SK-N-SH (cell line): ENCODE results near the gene DGKK. TPM values are rescaled to one million over a fixed set of nuclear protein-coding genes. Genes with fewer than 3 reads are reported as not detected.

Experiments
- CTCF ChIA-PET: fragments of 300-600, 350-600 bp; formaldehyde crosslinking; extraction: SDS; loops from one replicate; lab custom pipeline; 2021; lab: Yijun Ruan, JAX
- POLR2A ChIA-PET: fragments of 350-600 bp; sonication (Branson Sonifier 250); formaldehyde crosslinking; extraction: SDS; loops from one replicate; lab custom pipeline; 2020; ENCODE audit warnings: antibody characterized with exemption, inconsistent platforms; lab: Yijun Ruan, JAX
- DNase-seq: peaks from one replicate; pipeline ENCODE4 v3.0.0; 2012
- H2AFZ ChIP-seq: fragments of 200-600 bp; sonication (generic); 2 replicates; pipeline ENCODE4 v1.8.1; 2016; ENCODE audit warnings: antibody characterized with exemption, mild to moderate bottlenecking, low read depth
- H3F3A ChIP-seq: fragments of 200-600 bp; sonication (generic); replicated peaks from 2 replicates; pipeline ENCODE3; 2016; ENCODE audit warnings: antibody characterized with exemption, mild to moderate bottlenecking; ENCODE audit not compliant: insufficient read depth
- H3K27ac ChIP-seq, 2 experiments: fragments of 200-500 bp in 1 of 2; fragments of 200-600 bp in 1 of 2; sonication (Bioruptor generic) in 1 of 2; sonication (generic), shearing (Covaris generic) in 1 of 2; 2 replicates each; pipeline versions ENCODE4 v1.5.1 to v1.6.1; 2014 to 2016; ENCODE audit warnings: low read depth in 2 of 2, inconsistent platforms in 1 of 2, low read length in 1 of 2, mild to moderate bottlenecking in 1 of 2, mixed read lengths in 1 of 2
- H3K27me3 ChIP-seq: fragments of 200-600 bp; sonication (generic), shearing (Covaris generic); 2 replicates; pipeline ENCODE4 v1.6.1; 2016; ENCODE audit warnings: mixed run types; ENCODE audit not compliant: insufficient read depth
- H3K36me3 ChIP-seq, 2 experiments: fragments of 200-500 bp in 1 of 2; fragments of 200-600 bp in 1 of 2; sonication (Bioruptor generic) in 1 of 2; sonication (generic) in 1 of 2; replicated peaks in 1 of 2; 2 replicates each; pipeline versions ENCODE3 to v1.5.1; 2014 to 2016; ENCODE audit warnings: low read length in 1 of 2, mild to moderate bottlenecking in 1 of 2; ENCODE audit not compliant: insufficient read depth in 2 of 2, control insufficient read depth in 1 of 2
- H3K4me1 ChIP-seq, 2 experiments: fragments of 200-500 bp in 1 of 2; fragments of 200-600 bp in 1 of 2; sonication (Bioruptor generic) in 1 of 2; sonication (generic), shearing (Covaris generic) in 1 of 2; 2 replicates each; pipeline versions ENCODE4 v1.5.1 to v1.6.1; 2014 to 2016; ENCODE audit warnings: low read depth in 1 of 2, low read length in 1 of 2, mixed run types in 1 of 2; ENCODE audit not compliant: insufficient read depth in 2 of 2, control insufficient read depth in 1 of 2
- H3K4me2 ChIP-seq: fragments of 200-600 bp; sonication (generic), shearing (Covaris generic); 2 replicates; pipeline ENCODE4 v1.6.1; 2017; ENCODE audit warnings: mixed run types
- H3K4me3 ChIP-seq, 2 experiments: fragments of 200-500 bp in 1 of 2; fragments of 200-600 bp in 1 of 2; sonication (Bioruptor generic) in 1 of 2; sonication (generic), shearing (Covaris generic) in 1 of 2; 2 replicates each; pipeline versions ENCODE4 v1.5.1 to v1.8.1; 2014 to 2016; ENCODE audit warnings: low read depth in 2 of 2, inconsistent platforms in 1 of 2, low read length in 1 of 2, mild to moderate bottlenecking in 1 of 2, mixed read lengths in 1 of 2, moderate library complexity in 1 of 2
- H3K79me2 ChIP-seq: fragments of 200-600 bp; sonication (generic); 2 replicates; pipeline ENCODE4 v1.8.1; 2017; ENCODE audit warnings: mild to moderate bottlenecking; ENCODE audit not compliant: insufficient read depth
- H3K9ac ChIP-seq: fragments of 200-600 bp; sonication (generic); 2 replicates; pipeline ENCODE4 v1.6.1; 2017; ENCODE audit warnings: mixed run types
- H3K9me2 ChIP-seq: fragments of 200-600 bp; sonication (generic); 2 replicates; pipeline ENCODE4 v1.6.1; 2017; ENCODE audit warnings: mixed run types
- H3K9me3 ChIP-seq: fragments of 200-600 bp; sonication (generic); 2 replicates; pipeline ENCODE4 v1.6.1; 2017; ENCODE audit warnings: mixed run types, mild to moderate bottlenecking, moderate library complexity
- H4K20me1 ChIP-seq: fragments of 200-600 bp; sonication (generic); 2 replicates; pipeline ENCODE4 v1.6.1; 2017; ENCODE audit warnings: mild to moderate bottlenecking, mixed run types; ENCODE audit not compliant: insufficient read depth
- CTCF ChIP-seq: fragments of 200-600 bp; sonication (generic); IDR thresholded peaks from 2 replicates; pipeline ENCODE4 v1.6.1; 2017; ENCODE audit warnings: antibody characterized with exemption, mild to moderate bottlenecking, moderate library complexity
- ELF1 ChIP-seq: IDR thresholded peaks from 2 replicates; pipeline ENCODE4 v1.4.0; 2012
- EP300 ChIP-seq, 2 experiments: IDR thresholded peaks; 2 replicates each; pipeline versions ENCODE4 v1.4.0 to v1.6.1; 2012; ENCODE audit warnings: borderline replicate concordance in 1 of 2, low read depth in 1 of 2, low read length in 1 of 2
- EZH2phosphoT487 ChIP-seq: fragments of 200-600 bp; sonication (generic); IDR thresholded peaks from 2 replicates; pipeline ENCODE4 v1.6.1; 2017; ENCODE audit warnings: low read depth, mixed run types, mild to moderate bottlenecking, antibody characterized with exemption, moderate library complexity, borderline replicate concordance
- FOXM1 ChIP-seq: IDR thresholded peaks from 2 replicates; pipeline ENCODE4 v1.4.0; 2012; ENCODE audit warnings: low read depth, mild to moderate bottlenecking
- GATA2 ChIP-seq: sonication (generic); formaldehyde crosslinking; IDR thresholded peaks from 2 replicates; pipeline ENCODE4 v1.5.0; 2020; ENCODE audit warnings: mild to moderate bottlenecking, missing genetic modification reagents
- IRF3 ChIP-seq: fragments of 150-350 bp; IDR thresholded peaks from 2 replicates; pipeline ENCODE4 v1.6.1; 2016; ENCODE audit warnings: mild to moderate bottlenecking, low read depth, low read length
- MXI1 ChIP-seq: IDR thresholded peaks from 2 replicates; pipeline ENCODE4 v1.6.1; 2012; ENCODE audit warnings: mild to moderate bottlenecking, low read depth, low read length, improper control_type of control experiment
- NFIC ChIP-seq: IDR thresholded peaks from 2 replicates; pipeline ENCODE4 v1.4.0; 2012; ENCODE audit warnings: borderline replicate concordance
- POLR2AphosphoS5 ChIP-seq: IDR thresholded peaks from 2 replicates; pipeline ENCODE4 v1.6.1; 2012; ENCODE audit warnings: low read depth, low read length
- RAD21 ChIP-seq: IDR thresholded peaks from 2 replicates; pipeline ENCODE4 v1.6.1; 2012; ENCODE audit warnings: mild to moderate bottlenecking, low read length
- REST ChIP-seq: IDR thresholded peaks from 2 replicates; pipeline ENCODE4 v1.6.1; 2012; ENCODE audit warnings: mild to moderate bottlenecking, low read depth, low read length, moderate library complexity
- SIN3A ChIP-seq: IDR thresholded peaks from 2 replicates; pipeline ENCODE4 v1.6.1; 2012; ENCODE audit warnings: low read depth, mild to moderate bottlenecking, low read length, moderate library complexity, borderline replicate concordance
- SMC3 ChIP-seq: IDR thresholded peaks from 2 replicates; pipeline ENCODE4 v1.6.1; 2012; ENCODE audit warnings: low read depth, low read length, improper control_type of control experiment
- YY1 ChIP-seq: IDR thresholded peaks from 2 replicates; pipeline ENCODE4 v1.4.0; 2012; ENCODE audit warnings: low read depth, mild to moderate bottlenecking
- WGBS: methylation state at CpG from one replicate; pipeline ENCODE4 v1.1.6; 2017; ENCODE audit warnings: low lambda C conversion rate; 5-methylcytosine and 5-hydroxymethylcytosine counted together
- polyA plus RNA-seq, 3 experiments: library from polyadenylated mRNA; depleted of rRNA; stranded (reverse); fragments of >200 nt; gene quantifications; 2 replicates each; pipeline ENCODE4 v1.2.3, GENCODE V29; 2012
- TF ChIP-seq, protein P1 (sequence below): IDR thresholded peaks from 2 replicates; pipeline ENCODE4 v1.4.0; 2012; ENCODE audit warnings: low read depth
- TF ChIP-seq, protein P2 (sequence below): IDR thresholded peaks from 2 replicates; pipeline ENCODE4 v1.4.0; 2012; ENCODE audit warnings: low read depth, borderline replicate concordance

Gene DGKK
- polyA plus RNA-seq, 1 of the 3 experiments (the other 2 are of a cell fraction) = 0.02 TPM

DNA sequence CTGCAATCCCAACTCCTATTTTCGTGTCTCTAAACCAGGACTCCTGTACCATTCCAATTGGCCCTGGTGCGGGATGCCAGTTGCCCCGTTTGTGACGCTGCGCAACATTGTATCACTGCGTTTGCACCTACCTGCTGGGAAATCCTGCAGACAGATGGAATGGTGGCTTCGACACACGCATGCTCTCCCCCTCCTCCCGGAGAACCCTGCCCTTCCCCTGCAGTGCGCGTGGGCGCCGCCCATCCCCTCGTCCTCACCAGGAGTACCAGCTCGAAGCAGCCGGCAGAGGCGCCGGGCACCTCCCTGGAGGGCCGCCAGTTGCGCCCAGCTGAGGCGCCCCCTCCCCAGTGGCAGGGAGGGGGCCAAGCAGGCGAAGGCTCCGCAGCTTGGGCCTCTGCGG is 1.4 kb downstream of the DGKK start (continued):
- TF ChIP-seq REST = no peak
- TF ChIP-seq, all 33 proteins: peak for 0

- CTCF ChIA-PET = no interaction called here
- no peak overlapping the region for H3K4me3 ChIP-seq
- H3K4me1 ChIP-seq = no peaks in the 10 kb centered on the region
- 0 out of 2 replicates have a peak, but pooled peaks cover 4% of the 10 kb centered on the region for H3K27me3 ChIP-seq
- no peaks in the 10 kb centered on the region for H4K20me1 ChIP-seq
- H2AFZ ChIP-seq = no peak overlapping the region
- no peaks in the 10 kb centered on the region for H3K79me2 ChIP-seq
- H3K4me2 ChIP-seq = no peak overlapping the region
- TF ChIP-seq SIN3A (no peak), EZH2phosphoT487 (no peak), GATA2 (no peak), YY1 (no peak), IRF3 (no peak)
- H3K27ac ChIP-seq = no peak overlapping the region
- POLR2A ChIA-PET = no interaction called here
- H3F3A ChIP-seq = no peaks in the 10 kb centered on the region
- H3K36me3 ChIP-seq = no peaks in the 10 kb centered on the region
- no peak for DNase-seq
- WGBS = 3% methylated on average over 1 of the region's 1 CpG
- H3K9me3 ChIP-seq = no peaks in the 10 kb centered on the region
- H3K9ac ChIP-seq = no peak overlapping the region
- H3K9me2 ChIP-seq = no peaks in the 10 kb centered on the region
Measured at GRCh38 chrX:50459615-50460014, 11.0 kb downstream of the DGKK start.

DNA sequence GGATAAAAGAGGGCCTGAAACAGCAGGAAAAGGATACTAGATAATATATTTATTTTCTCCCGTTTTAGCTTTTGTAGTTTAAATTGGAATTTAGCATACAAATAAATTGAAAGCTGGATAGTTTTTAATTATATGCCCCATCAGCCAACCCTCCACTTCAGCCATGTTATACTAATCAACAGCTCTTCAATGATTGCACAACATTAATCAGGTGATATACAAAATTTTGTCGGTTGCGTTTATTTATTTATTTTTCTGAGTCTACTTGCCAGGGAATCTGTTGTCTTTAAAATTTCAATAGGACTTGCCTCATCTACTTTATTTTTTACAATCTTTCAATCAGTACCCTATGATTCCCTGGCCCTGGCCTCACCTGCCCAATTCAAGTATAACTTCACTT is 12.1 kb downstream of the DGKK start:
- whole genome bisulfite sequencing = 35% methylated on average over 3 of the region's 3 CpGs
- Histone ChIP-seq H3K79me2 (no peaks in the 10 kb centered on the region), H3F3A (no peaks in the 10 kb centered on the region), H3K4me2 (no peak overlapping the region), H3K9ac (no peak overlapping the region), H3K27ac (no peak overlapping the region), H2AFZ (no peak overlapping the region), H4K20me1 (no peaks in the 10 kb centered on the region), H3K36me3 (no peaks in the 10 kb centered on the region), H3K27me3 (no peaks in the 10 kb centered on the region), H3K9me3 (no peaks in the 10 kb centered on the region), H3K9me2 (no peaks in the 10 kb centered on the region), H3K4me3 (no peak overlapping the region), H3K4me1 (no peaks in the 10 kb centered on the region)
- no peak for DNase-seq
- ChIA-PET CTCF (interaction anchor here (1.3 kb wide), 1 partner anchor 121 kb away, joined by 3 read pairs; no protein-coding TSS in a partner anchor), POLR2A (no interaction called here)
- TF ChIP-seq, protein P1, sequence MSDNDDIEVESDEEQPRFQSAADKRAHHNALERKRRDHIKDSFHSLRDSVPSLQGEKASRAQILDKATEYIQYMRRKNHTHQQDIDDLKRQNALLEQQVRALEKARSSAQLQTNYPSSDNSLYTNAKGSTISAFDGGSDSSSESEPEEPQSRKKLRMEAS = no peak
- no peak for TF ChIP-seq MXI1
- no peak for TF ChIP-seq ELF1
- no peak for TF ChIP-seq CTCF
- no peak for TF ChIP-seq SIN3A
- no peak for TF ChIP-seq RAD21
- no peak for TF ChIP-seq NFIC
- TF ChIP-seq IRF3 = no peak
- no peak for TF ChIP-seq GATA2
- TF ChIP-seq FOXM1 = no peak
- TF ChIP-seq, protein P2, sequence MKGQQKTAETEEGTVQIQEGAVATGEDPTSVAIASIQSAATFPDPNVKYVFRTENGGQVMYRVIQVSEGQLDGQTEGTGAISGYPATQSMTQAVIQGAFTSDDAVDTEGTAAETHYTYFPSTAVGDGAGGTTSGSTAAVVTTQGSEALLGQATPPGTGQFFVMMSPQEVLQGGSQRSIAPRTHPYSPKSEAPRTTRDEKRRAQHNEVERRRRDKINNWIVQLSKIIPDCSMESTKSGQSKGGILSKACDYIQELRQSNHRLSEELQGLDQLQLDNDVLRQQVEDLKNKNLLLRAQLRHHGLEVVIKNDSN = no peak
- TF ChIP-seq EP300 (IDR thresholded peaks at IDR 0.05; ENCODE audit: borderline replicate concordance in 1 of 2, low read depth in 1 of 2, low read length in 1 of 2) = no peak
- TF ChIP-seq SMC3 = no peak
- no peak for TF ChIP-seq POLR2AphosphoS5
